Peyer's patch (tissue), 4 donors: ENCODE results near the gene NUCKS1. TPM values are rescaled to one million over a fixed set of nuclear protein-coding genes. Genes with fewer than 3 reads are reported as not detected.

Experiments
- DNase-seq, 3 donors: peaks; one replicate each; pipeline ENCODE4 v3.0.0-alpha.2; 2017 to 2019
- H3K27ac ChIP-seq, 4 donors: fragments of 200-600 bp; sonication (generic); one replicate each; pipeline ENCODE4 v1.5.1; 2016 to 2019
- H3K27me3 ChIP-seq, 2 donors: fragments of 200-600 bp; sonication (generic); one replicate each; pipeline ENCODE4 v1.5.1; 2019
- H3K36me3 ChIP-seq, 3 donors: fragments of 200-600 bp; sonication (generic); one replicate each; pipeline ENCODE4 v1.5.1; 2016 to 2019
- H3K4me1 ChIP-seq, 4 donors: fragments of 200-600 bp; sonication (generic); one replicate each; pipeline ENCODE4 v1.5.1; 2016 to 2019
- H3K4me3 ChIP-seq, 4 donors: fragments of 200-600 bp; sonication (generic); 1 replicate in 3 of 4; 2 replicates in 1 of 4; pipeline ENCODE4 v1.5.1; 2016 to 2019; ENCODE audit warnings: mild to moderate bottlenecking in 1 of 4
- H3K9me3 ChIP-seq, 4 donors: fragments of 200-600 bp; sonication (generic); one replicate each; pipeline ENCODE4 v1.5.1; 2016 to 2019; ENCODE audit warnings: mild to moderate bottlenecking in 1 of 4
- CTCF ChIP-seq, 6 experiments: fragments of 450-650 bp in 4 of 6; fragments of 200-600 bp in 2 of 6; sonication (generic) in 1 of 6; IDR thresholded peaks; one replicate each; pipeline ENCODE4 v1.5.1; 2017 to 2019; ENCODE audit warnings: antibody characterized with exemption in 6 of 6, mild to moderate bottlenecking in 3 of 6, moderate library complexity in 1 of 6
- POLR2A ChIP-seq, 2 donors: fragments of 450-650 bp; IDR thresholded peaks; one replicate each; pipeline ENCODE4 v1.5.1; 2017; ENCODE audit warnings: antibody characterized with exemption in 2 of 2, mild to moderate bottlenecking in 2 of 2, moderate library complexity in 2 of 2
- total RNA-seq, 4 donors: library from RNA; depleted of rRNA; stranded (reverse); fragments of >200 nt; gene quantifications; one replicate each; pipeline ENCODE4 v1.1.0, GENCODE V29; 2016

NUCKS1 gene
- total RNA-seq, 4 donors from 2014 or later: 21.1 to 64.5 (median 41.5) TPM

DNA sequence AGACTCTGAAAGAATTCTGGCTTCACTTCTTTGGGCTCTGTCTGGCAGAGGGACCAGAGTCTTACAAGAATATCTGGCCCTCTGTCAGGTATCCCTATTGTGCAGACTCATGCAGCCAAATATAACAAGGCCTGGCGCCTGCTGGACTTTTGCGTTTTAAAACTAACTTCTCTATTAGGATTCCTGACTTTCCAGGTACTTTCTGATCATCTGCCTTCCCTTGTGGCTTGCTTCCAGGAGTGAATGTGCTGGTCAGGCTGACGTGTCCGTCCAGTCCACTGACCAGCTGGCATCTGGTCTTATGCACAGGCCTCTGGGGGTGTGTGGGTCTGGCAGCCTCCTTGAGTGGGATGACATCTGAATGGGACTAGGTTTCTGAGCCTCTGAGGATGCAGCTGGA lies 33.9 kb upstream of the NUCKS1 start:
- H3K4me1 ChIP-seq: no peaks in the 10 kb centered on the region
- no peak overlapping the region for H3K27ac ChIP-seq
- no peak overlapping the region for H3K4me3 ChIP-seq
- TF ChIP-seq POLR2A (IDR thresholded peaks at IDR 0.05): no peak
- TF ChIP-seq CTCF (IDR thresholded peaks at IDR 0.05): no peak
- DNase-seq: no peak
- no peaks in the 10 kb centered on the region for H3K9me3 ChIP-seq
- H3K36me3 ChIP-seq: no peaks in the 10 kb centered on the region
- H3K27me3 ChIP-seq: no peaks in the 10 kb centered on the region

- H3K4me1 ChIP-seq: no peaks in the 10 kb centered on the region
- TF ChIP-seq CTCF (IDR thresholded peaks at IDR 0.05): no peak
- TF ChIP-seq POLR2A (IDR thresholded peaks at IDR 0.05): no peak
- H3K4me3 ChIP-seq: no peak overlapping the region
- DNase-seq: no peak
- H3K27me3 ChIP-seq: no peaks in the 10 kb centered on the region
- H3K36me3 ChIP-seq: no peaks in the 10 kb centered on the region
- no peaks in the 10 kb centered on the region for H3K9me3 ChIP-seq
- no peak overlapping the region for H3K27ac ChIP-seq
Measured at GRCh38 chr1:205783433-205783795, 33.4 kb upstream of the NUCKS1 start.

- DNase-seq: no peak
- H3K36me3 ChIP-seq: no peaks in the 10 kb centered on the region
- TF ChIP-seq CTCF (IDR thresholded peaks at IDR 0.05) (no peak), POLR2A (IDR thresholded peaks at IDR 0.05) (no peak)
- no peaks in the 10 kb centered on the region for H3K9me3 ChIP-seq
- no peak overlapping the region for H3K4me3 ChIP-seq
- H3K27me3 ChIP-seq: no peaks in the 10 kb centered on the region
- no peaks in the 10 kb centered on the region for H3K4me1 ChIP-seq
- H3K27ac ChIP-seq: no peak overlapping the region
Measured at GRCh38 chr1:205782627-205783432, 32.8 kb upstream of the NUCKS1 start.

- Histone ChIP-seq H3K27me3 (no peaks in the 10 kb centered on the region), H3K4me1 (peaks cover 0 to 3% (median 0%) of the 10 kb centered on the region in 4 donors), H3K36me3 (no peaks in the 10 kb centered on the region), H3K4me3 (no peak overlapping the region), H3K9me3 (no peaks in the 10 kb centered on the region), H3K27ac (no peak overlapping the region)
- TF ChIP-seq POLR2A (IDR thresholded peaks at IDR 0.05): no peak
- no peak for TF ChIP-seq CTCF (IDR thresholded peaks at IDR 0.05)
- DNase-seq: no peak
Measured at GRCh38 chr1:205780335-205780734, 30.4 kb upstream of the NUCKS1 start.

DNA sequence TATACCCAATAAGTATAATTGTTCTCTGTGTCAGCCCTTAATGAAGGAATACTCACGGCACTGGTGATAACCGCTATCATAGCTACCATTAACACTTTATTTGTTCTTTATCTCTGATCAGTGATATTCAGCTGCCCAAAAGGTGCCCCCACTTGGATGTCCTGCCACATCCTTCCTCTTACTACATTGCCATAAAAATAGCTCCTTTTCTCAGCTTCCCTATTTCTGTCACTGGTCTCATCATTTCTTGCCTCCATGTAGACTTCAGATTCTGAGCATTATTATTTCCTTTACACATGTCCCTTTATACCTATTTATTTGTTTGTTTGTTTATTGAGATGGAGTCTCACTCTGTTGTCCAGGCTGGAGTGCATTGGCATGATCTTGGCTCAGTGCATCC lies 28.0 kb upstream of the NUCKS1 start:
- H3K4me3 ChIP-seq: no peak overlapping the region
- no peaks in the 10 kb centered on the region for H3K9me3 ChIP-seq
- no peaks in the 10 kb centered on the region for H3K27me3 ChIP-seq
- H3K4me1 ChIP-seq: peaks cover 0 to 8% (median 6%) of the 10 kb centered on the region in 4 donors
- H3K27ac ChIP-seq: no peak overlapping the region
- H3K36me3 ChIP-seq: no peaks in the 10 kb centered on the region
- no peak for TF ChIP-seq POLR2A (IDR thresholded peaks at IDR 0.05)
- no peak for TF ChIP-seq CTCF (IDR thresholded peaks at IDR 0.05)
- no peak for DNase-seq
